HG03108 (cell line): ENCODE data around the gene RABGAP1L.
A peak's percentile ranks its signal among the peaks of the same experiment; 100 is the strongest.
"Not testable (repeated sequence)": the region's sequence is repeated elsewhere in the genome, so short reads cannot be mapped to it uniquely, and the experiment has no call there.

Source experiments
- ATAC-seq: cut with Tn5 transposase; IDR thresholded peaks from one replicate; pipeline ENCODE4 v1.9.1; 2021; ENCODE audit warnings: moderate library complexity; ENCODE audit not compliant: unreplicated experiment

Gene RABGAP1L

GRCh38 chr1:174159252-174160108 lies at the start of gene RABGAP1L:
Gene RABGAP1L, plus strand, starts transcription at chr1:174159520.
- peak; percentile 49 for ATAC-seq

- ATAC-seq: no peak
Observed at GRCh38 chr1:174110053-174110452, 49.3 kb upstream of the RABGAP1L start.

GRCh38 chr1:174112489-174113162 lies 46.7 kb upstream of the RABGAP1L start:
- ATAC-seq: no peak

- ATAC-seq: no peak
Observed at GRCh38 chr1:174114106-174114505, 45.2 kb upstream of the RABGAP1L start.

GRCh38 chr1:174114788-174115448 lies 44.4 kb upstream of the RABGAP1L start:
- ATAC-seq: no peak

GRCh38 chr1:174116042-174116441 lies 43.3 kb upstream of the RABGAP1L start:
- ATAC-seq: no peak

GRCh38 chr1:174118751-174119150 lies 40.6 kb upstream of the RABGAP1L start:
- ATAC-seq: no peak

- not testable (repeated sequence) for ATAC-seq
Observed at GRCh38 chr1:174122318-174122717, 37.0 kb upstream of the RABGAP1L start.

GRCh38 chr1:174123843-174124242 lies 35.5 kb upstream of the RABGAP1L start:
- no peak for ATAC-seq

GRCh38 chr1:174127176-174127575 lies 32.1 kb upstream of the RABGAP1L start:
- not testable (repeated sequence) for ATAC-seq

GRCh38 chr1:174131032-174131638 lies 28.2 kb upstream of the RABGAP1L start:
- ATAC-seq: no peak

GRCh38 chr1:174134003-174134659 lies 25.2 kb upstream of the RABGAP1L start:
- ATAC-seq: peak; percentile 68

GRCh38 chr1:174135211-174135610 lies 24.1 kb upstream of the RABGAP1L start:
- ATAC-seq: no peak

- no peak for ATAC-seq
Observed at GRCh38 chr1:174136714-174137113, 22.6 kb upstream of the RABGAP1L start.

GRCh38 chr1:174142836-174143235 lies 16.5 kb upstream of the RABGAP1L start:
- no peak for ATAC-seq

GRCh38 chr1:174143727-174144396 lies 15.5 kb upstream of the RABGAP1L start:
- not testable (repeated sequence) for ATAC-seq

GRCh38 chr1:174144397-174144783 lies 14.9 kb upstream of the RABGAP1L start:
- ATAC-seq: not testable (repeated sequence)

GRCh38 chr1:174149216-174149615 lies 10.1 kb upstream of the RABGAP1L start:
- ATAC-seq: no peak

GRCh38 chr1:174150499-174150898 lies 8.8 kb upstream of the RABGAP1L start:
- no peak for ATAC-seq

GRCh38 chr1:174152427-174152826 lies 6.9 kb upstream of the RABGAP1L start:
- no peak for ATAC-seq
